K562 (cell line): Measurements from ENCODE around the gene HBB. TPM values are rescaled to one million over a fixed set of nuclear protein-coding genes. Genes with fewer than 3 reads are reported as not detected.

Source experiments
- ARID1B ChIP-seq: fragments of 450-650 bp; IDR thresholded peaks from 2 replicates; pipeline ENCODE4 v1.6.1; 2016; ENCODE audit warnings: antibody characterized with exemption, mild to moderate bottlenecking, inconsistent platforms
- CHD7 ChIP-seq: fragments of 200-600 bp; sonication (generic); IDR thresholded peaks from one replicate; pipeline ENCODE4 v1.6.1; 2012; ENCODE audit warnings: mild to moderate bottlenecking, low read depth, low read length, inconsistent platforms
- MTA2 ChIP-seq: fragments of 450-650 bp; IDR thresholded peaks from 2 replicates; pipeline ENCODE4 v1.6.1; 2016; ENCODE audit warnings: low read depth
- NFE2 ChIP-seq: IDR thresholded peaks from 2 replicates; pipeline ENCODE4 v1.6.1; 2014; ENCODE audit warnings: antibody characterized with exemption, low read depth
- PML ChIP-seq: IDR thresholded peaks from 2 replicates; pipeline ENCODE4 v1.6.1; 2012; ENCODE audit warnings: low read length, inconsistent platforms
- RHOXF2B ChIP-seq: fragments of 250-450 bp; sonication (Bioruptor Pico); conservative IDR thresholded peaks from 2 replicates; pipeline ENCODE4 v1.5.1; 2021
- SMARCA4 ChIP-seq: fragments of 450-650 bp; IDR thresholded peaks from 2 replicates; pipeline ENCODE4 v1.6.1; 2016
- TAL1 ChIP-seq: fragments of 450-650 bp; IDR thresholded peaks from 2 replicates; pipeline ENCODE4 v1.6.1; 2016; ENCODE audit warnings: mild to moderate bottlenecking
- ZBTB11 ChIP-seq, 3 experiments: fragments of 200-800 bp in 1 of 3; fragments of 250-450 bp in 1 of 3; fragments of 450-650 bp in 1 of 3; sonication (Bioruptor Pico) in 1 of 3; sonication (Bioruptor generic) in 1 of 3; formaldehyde crosslinking in 1 of 3; IDR thresholded peaks; 2 replicates each; pipeline versions ENCODE4 v1.6.1 to v1.8.0; 2016 to 2022; ENCODE audit warnings: mild to moderate bottlenecking in 2 of 3, missing genetic modification characterization in 2 of 3, missing compliant biosample characterization in 1 of 3, moderate library complexity in 1 of 3
- ZFP36 ChIP-seq: fragments of 150-350 bp; IDR thresholded peaks from 2 replicates; pipeline ENCODE4 v1.6.1; 2018; ENCODE audit warnings: low read length, low read depth; ENCODE audit not compliant: partially characterized antibody
- polyA plus RNA-seq, 8 experiments: library from polyadenylated mRNA; depleted of rRNA in 4 of 8; stranded (reverse) in 5 of 8; unstranded in 3 of 8; fragments of >200 nt; fragmentation: Nextera tagmentation in 2 of 8; fragmentation: Illumina TruSeq in 1 of 8; extraction: Ambion mirVana in 2 of 8; extraction: Trizol in 1 of 8; gene quantifications; 2 replicates each; pipeline versions ENCODE4 v1.2.1 to v1.2.3, GENCODE V29; 2011 to 2014; ENCODE audit warnings: inconsistent platforms in 1 of 8, missing spikeins in 1 of 8
- total RNA-seq, 7 experiments: library from RNA; depleted of rRNA in 6 of 7; stranded (reverse); fragments of >200 nt in 6 of 7; fragmentation: Illumina TruSeq in 2 of 7; extraction: Trizol in 2 of 7; gene quantifications; 2 replicates each; pipeline versions ENCODE4 v1.2.1 to v1.2.3, GENCODE V29; 2011 to 2021; ENCODE audit warnings: low replicate concordance in 1 of 7
- TF ChIP-seq, protein P1 (sequence below): fragments of 450-650 bp; IDR thresholded peaks from 2 replicates; pipeline ENCODE4 v1.6.1; 2016; ENCODE audit warnings: low read depth, mild to moderate bottlenecking, moderate library complexity

HBB gene
- total and polyA plus RNA-seq, 9 of the 15 experiments (the other 6 are each of a cell fraction or from before 2014, with no cell fraction given) = 0.33 to 3.4 (median 1.2) TPM; not detected in 2

DNA sequence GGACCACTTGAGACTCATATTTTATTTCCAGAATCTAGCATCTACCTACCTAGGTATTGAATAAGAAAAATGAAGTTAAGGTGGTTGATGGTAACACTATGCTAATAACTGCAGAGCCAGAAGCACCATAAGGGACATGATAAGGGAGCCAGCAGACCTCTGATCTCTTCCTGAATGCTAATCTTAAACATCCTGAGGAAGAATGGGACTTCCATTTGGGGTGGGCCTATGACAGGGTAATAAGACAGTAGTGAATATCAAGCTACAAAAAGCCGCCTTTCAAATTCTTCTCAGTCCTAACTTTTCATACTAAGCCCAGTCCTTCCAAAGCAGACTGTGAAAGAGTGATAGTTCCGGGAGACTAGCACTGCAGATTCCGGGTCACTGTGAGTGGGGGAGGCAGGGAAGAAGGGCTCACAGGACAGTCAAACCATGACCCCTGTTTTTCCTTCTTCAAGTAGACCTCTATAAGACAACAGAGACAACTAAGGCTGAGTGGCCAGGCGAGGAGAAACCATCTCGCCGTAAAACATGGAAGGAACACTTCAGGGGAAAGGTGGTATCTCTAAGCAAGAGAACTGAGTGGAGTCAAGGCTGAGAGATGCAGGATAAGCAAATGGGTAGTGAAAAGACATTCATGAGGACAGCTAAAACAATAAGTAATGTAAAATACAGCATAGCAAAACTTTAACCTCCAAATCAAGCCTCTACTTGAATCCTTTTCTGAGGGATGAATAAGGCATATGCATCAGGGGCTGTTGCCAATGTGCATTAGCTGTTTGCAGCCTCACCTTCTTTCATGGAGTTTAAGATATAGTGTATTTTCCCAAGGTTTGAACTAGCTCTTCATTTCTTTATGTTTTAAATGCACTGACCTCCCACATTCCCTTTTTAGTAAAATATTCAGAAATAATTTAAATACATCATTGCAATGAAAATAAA, 2.1 kb downstream of the HBB start (continued):
- no peak for TF ChIP-seq CHD7
- TF ChIP-seq ZFP36 = no peak
- TF ChIP-seq NFE2 = no peak
- TF ChIP-seq SMARCA4 = peak; percentile 48; the same call in 1 of the 2 replicates
- 0 out of 2 replicates have a peak, but pooled peaks have one; percentile 25 for TF ChIP-seq PML
- TF ChIP-seq, protein P1, sequence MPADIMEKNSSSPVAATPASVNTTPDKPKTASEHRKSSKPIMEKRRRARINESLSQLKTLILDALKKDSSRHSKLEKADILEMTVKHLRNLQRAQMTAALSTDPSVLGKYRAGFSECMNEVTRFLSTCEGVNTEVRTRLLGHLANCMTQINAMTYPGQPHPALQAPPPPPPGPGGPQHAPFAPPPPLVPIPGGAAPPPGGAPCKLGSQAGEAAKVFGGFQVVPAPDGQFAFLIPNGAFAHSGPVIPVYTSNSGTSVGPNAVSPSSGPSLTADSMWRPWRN = no peak
- TF ChIP-seq ARID1B = peak; percentile 76
- no peak for TF ChIP-seq RHOXF2B (CRISPR knock-in tag)
- peak; percentile 59; the same call in 1 of the 2 replicates for TF ChIP-seq TAL1
- TF ChIP-seq MTA2 = 0 out of 2 replicates have a peak, but pooled peaks have one; percentile 4
- TF ChIP-seq ZBTB11 (CRISPR knock-in tag; IDR thresholded peaks at IDR 0.05) = no peak
